Measurements from ENCODE around the gene NUDT16. TPM values are rescaled to one million over a fixed set of nuclear protein-coding genes. Genes with fewer than 3 reads are reported as not detected.
A peak's percentile ranks its signal among the peaks of the same experiment; 100 is the strongest.

The NUDT16 gene
- total and polyA plus RNA-seq, 2 donors (not counting 1 experiment from before 2014, with no cell fraction given): 5.1 to 19.1 TPM

DNA sequence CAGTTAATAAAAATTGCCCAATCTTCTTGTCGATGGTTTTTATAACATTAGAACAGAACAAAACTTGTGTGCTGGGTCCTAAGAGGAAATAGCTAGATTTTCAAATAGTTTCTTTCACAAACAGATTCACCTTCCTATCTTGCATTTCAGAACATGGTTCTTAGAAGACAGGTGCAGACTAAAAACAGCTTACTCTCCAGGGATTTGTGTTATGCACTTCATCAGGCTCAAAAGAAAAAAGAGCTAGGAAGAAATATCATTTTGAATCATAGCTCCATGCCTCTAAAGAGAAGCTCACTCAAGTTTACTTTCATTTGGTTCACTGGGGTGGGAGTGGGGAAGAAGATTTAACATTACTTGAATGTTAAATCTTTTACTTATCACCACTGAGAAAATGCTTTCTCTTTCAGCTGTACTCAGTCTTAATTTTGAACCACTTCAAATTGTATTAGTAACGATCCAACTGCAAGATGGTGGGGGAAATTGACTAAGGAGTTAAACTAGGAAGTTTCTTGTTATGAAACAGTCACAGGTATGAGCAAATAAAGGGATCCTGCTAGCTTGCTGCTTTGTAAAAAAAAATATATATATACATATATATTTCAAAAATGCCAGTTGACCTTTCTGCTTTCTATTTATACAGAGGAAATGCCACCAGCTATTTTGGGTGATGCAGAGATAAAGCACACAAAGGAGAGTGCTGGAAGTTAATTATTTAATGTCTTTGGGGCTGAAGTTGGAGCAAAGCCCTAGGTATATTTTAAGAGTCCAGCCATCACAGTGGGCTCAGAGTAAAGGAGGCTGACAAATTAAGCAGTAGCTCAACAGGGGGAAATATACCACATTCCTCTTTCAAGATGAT lies 28.3 kb upstream of the NUDT16 start:
- no peaks in the 10 kb centered on the region for H4K20me1 ChIP-seq (ENCODE audit: control insufficient read depth, insufficient read depth, low read length, poor library complexity, severe bottlenecking)
- WGBS (ENCODE audit: insufficient coverage): no CpG with 5 or more reads among the region's 2 CpGs
- no peaks in the 10 kb centered on the region for H3K27me3 ChIP-seq (replicated peaks in 1 of 4; ENCODE audit: control extremely low read depth in 1 of 4, control insufficient read depth in 3 of 4, insufficient read depth in 4 of 4, low read length in 3 of 4)
- ChIA-PET CTCF (no interaction called here), POLR2A (no interaction called here)
- no peaks in the 10 kb centered on the region for H3K79me2 ChIP-seq (ENCODE audit: control insufficient read depth, insufficient read depth, low read length)
- H3K4me1 ChIP-seq (ENCODE audit: control insufficient read depth in 2 of 2, insufficient read depth in 2 of 2, low read length in 2 of 2): peaks cover 4 to 6% of the 10 kb centered on the region in 2 donors
- H3K9me3 ChIP-seq (ENCODE audit: control extremely low read depth in 1 of 3, control insufficient read depth in 2 of 3, insufficient read depth in 1 of 3, low read length in 2 of 3): no peaks in the 10 kb centered on the region
- peak overlapping the region; percentile 5 for H3K9ac ChIP-seq (ENCODE audit: low read length)
- H3K4me3 ChIP-seq (ENCODE audit: control extremely low read depth in 1 of 5, extremely low read depth in 1 of 5, insufficient read depth in 1 of 5, low read depth in 2 of 5, low read length in 4 of 5): no peak overlapping the region
- Mint-ChIP-seq H3K4me3 (no peak overlapping the region), H3K4me1 (peaks cover 15% of the 10 kb centered on the region), H3K9me3 (ENCODE audit: insufficient read depth) (no peaks in the 10 kb centered on the region), H3K27ac (no peak overlapping the region), H3K27me3 (no peaks in the 10 kb centered on the region)
- no peak overlapping the region for H3K4me2 ChIP-seq (replicated peaks; ENCODE audit: low read depth, low read length, poor library complexity, severe bottlenecking)
- H3K27ac ChIP-seq (ENCODE audit: low read length in 2 of 2): no peak overlapping the region
- no peak overlapping the region for H2AFZ ChIP-seq (ENCODE audit: insufficient read depth, low read depth, low read length, poor library complexity, severe bottlenecking)
- intact Hi-C loops (cut with micrococcal nuclease): no loop called here
- TF ChIP-seq EZH2 (IDR thresholded peaks at IDR 0.05; ENCODE audit: borderline replicate concordance, insufficient read depth, low read depth, low read length, poor library complexity, severe bottlenecking): no peak
- TF ChIP-seq, protein P1, sequence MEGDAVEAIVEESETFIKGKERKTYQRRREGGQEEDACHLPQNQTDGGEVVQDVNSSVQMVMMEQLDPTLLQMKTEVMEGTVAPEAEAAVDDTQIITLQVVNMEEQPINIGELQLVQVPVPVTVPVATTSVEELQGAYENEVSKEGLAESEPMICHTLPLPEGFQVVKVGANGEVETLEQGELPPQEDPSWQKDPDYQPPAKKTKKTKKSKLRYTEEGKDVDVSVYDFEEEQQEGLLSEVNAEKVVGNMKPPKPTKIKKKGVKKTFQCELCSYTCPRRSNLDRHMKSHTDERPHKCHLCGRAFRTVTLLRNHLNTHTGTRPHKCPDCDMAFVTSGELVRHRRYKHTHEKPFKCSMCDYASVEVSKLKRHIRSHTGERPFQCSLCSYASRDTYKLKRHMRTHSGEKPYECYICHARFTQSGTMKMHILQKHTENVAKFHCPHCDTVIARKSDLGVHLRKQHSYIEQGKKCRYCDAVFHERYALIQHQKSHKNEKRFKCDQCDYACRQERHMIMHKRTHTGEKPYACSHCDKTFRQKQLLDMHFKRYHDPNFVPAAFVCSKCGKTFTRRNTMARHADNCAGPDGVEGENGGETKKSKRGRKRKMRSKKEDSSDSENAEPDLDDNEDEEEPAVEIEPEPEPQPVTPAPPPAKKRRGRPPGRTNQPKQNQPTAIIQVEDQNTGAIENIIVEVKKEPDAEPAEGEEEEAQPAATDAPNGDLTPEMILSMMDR (IDR thresholded peaks at IDR 0.05): no peak
- DNase-seq (no peak), ATAC-seq (ENCODE audit: low read depth) (no peak)
- H3K36me3 ChIP-seq (replicated peaks in 1 of 2; ENCODE audit: control extremely low read depth in 1 of 2, control insufficient read depth in 1 of 2, extremely low read depth in 1 of 2, insufficient read depth in 2 of 2, low read length in 1 of 2): no peaks in the 10 kb centered on the region

DNA sequence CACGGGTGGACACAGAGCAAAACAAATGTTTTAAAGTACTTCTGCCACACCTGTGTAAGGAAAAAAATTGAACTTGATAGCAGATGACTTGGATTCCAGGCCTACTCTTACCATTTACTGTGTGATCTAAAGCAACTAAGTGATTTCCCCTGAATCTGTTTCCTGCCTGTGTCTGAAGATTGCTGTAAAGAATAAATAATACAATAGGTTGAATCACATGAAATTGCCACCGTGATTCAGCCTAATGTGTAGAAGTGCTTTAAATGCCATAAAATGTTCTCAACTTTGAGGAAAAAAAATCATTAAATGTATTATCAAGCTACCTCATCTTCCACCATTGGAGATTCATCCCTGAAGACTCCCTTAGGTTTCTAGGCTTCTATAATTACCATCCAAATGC lies 27.6 kb upstream of the NUDT16 start:
- H3K79me2 ChIP-seq (ENCODE audit: control insufficient read depth, insufficient read depth, low read length): no peaks in the 10 kb centered on the region
- H3K4me2 ChIP-seq (replicated peaks; ENCODE audit: low read depth, low read length, poor library complexity, severe bottlenecking): no peak overlapping the region
- CTCF ChIA-PET: no interaction called here
- no peak overlapping the region for H3K4me3 ChIP-seq (ENCODE audit: control extremely low read depth in 1 of 5, extremely low read depth in 1 of 5, insufficient read depth in 1 of 5, low read depth in 2 of 5, low read length in 4 of 5)
- Mint-ChIP-seq H3K27me3 (no peaks in the 10 kb centered on the region), H3K27ac (no peak overlapping the region), H3K9me3 (ENCODE audit: insufficient read depth) (no peaks in the 10 kb centered on the region), H3K4me3 (no peak overlapping the region), H3K4me1 (peaks cover 15% of the 10 kb centered on the region)
- intact Hi-C loops (cut with micrococcal nuclease): no loop called here
- no peaks in the 10 kb centered on the region for H3K9me3 ChIP-seq (ENCODE audit: control extremely low read depth in 1 of 3, control insufficient read depth in 2 of 3, insufficient read depth in 1 of 3, low read length in 2 of 3)
- TF ChIP-seq, protein P1 (IDR thresholded peaks at IDR 0.05): no peak
- no peak for TF ChIP-seq EZH2 (IDR thresholded peaks at IDR 0.05; ENCODE audit: borderline replicate concordance, insufficient read depth, low read depth, low read length, poor library complexity, severe bottlenecking)
- ATAC-seq (ENCODE audit: low read depth) (no peak), DNase-seq (no peak)
- H3K9ac ChIP-seq (ENCODE audit: low read length): no peak overlapping the region
- H3K4me1 ChIP-seq (ENCODE audit: control insufficient read depth in 2 of 2, insufficient read depth in 2 of 2, low read length in 2 of 2): peaks cover 4 to 6% of the 10 kb centered on the region in 2 donors
- POLR2A ChIA-PET: no interaction called here
- no peaks in the 10 kb centered on the region for H3K36me3 ChIP-seq (replicated peaks in 1 of 2; ENCODE audit: control extremely low read depth in 1 of 2, control insufficient read depth in 1 of 2, extremely low read depth in 1 of 2, insufficient read depth in 2 of 2, low read length in 1 of 2)
- WGBS (ENCODE audit: insufficient coverage): 43% methylated on average over 1 of the region's 2 CpGs
- H3K27me3 ChIP-seq (replicated peaks in 1 of 4; ENCODE audit: control extremely low read depth in 1 of 4, control insufficient read depth in 3 of 4, insufficient read depth in 4 of 4, low read length in 3 of 4): no peaks in the 10 kb centered on the region
- H4K20me1 ChIP-seq (ENCODE audit: control insufficient read depth, insufficient read depth, low read length, poor library complexity, severe bottlenecking): no peaks in the 10 kb centered on the region
- no peak overlapping the region for H2AFZ ChIP-seq (ENCODE audit: insufficient read depth, low read depth, low read length, poor library complexity, severe bottlenecking)
- no peak overlapping the region for H3K27ac ChIP-seq (ENCODE audit: low read length in 2 of 2)

All from B cell (primary cell).